ENCODE data around the gene ZNF282.

Gene ZNF282

DNA sequence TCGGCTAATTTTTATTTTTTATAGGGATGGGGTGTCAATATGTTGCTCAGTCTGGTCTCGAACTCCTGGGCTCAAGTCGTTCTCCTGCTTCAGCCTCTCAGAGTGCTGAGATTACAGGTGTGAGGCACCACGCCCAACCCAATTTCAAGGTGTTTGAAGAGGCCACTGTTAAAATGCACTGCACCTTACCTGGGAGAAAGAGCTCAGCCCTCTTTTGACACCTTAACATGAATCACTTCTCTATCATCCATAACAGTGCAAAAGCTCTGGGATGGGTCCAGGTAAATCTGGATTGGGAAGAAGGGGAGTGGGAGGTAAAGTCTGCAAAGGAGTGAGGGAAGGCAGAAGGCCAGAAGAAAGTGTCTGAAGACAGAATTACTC is 557 bp upstream of the ZNF282 start:
- no peak for DNase-seq

DNA sequence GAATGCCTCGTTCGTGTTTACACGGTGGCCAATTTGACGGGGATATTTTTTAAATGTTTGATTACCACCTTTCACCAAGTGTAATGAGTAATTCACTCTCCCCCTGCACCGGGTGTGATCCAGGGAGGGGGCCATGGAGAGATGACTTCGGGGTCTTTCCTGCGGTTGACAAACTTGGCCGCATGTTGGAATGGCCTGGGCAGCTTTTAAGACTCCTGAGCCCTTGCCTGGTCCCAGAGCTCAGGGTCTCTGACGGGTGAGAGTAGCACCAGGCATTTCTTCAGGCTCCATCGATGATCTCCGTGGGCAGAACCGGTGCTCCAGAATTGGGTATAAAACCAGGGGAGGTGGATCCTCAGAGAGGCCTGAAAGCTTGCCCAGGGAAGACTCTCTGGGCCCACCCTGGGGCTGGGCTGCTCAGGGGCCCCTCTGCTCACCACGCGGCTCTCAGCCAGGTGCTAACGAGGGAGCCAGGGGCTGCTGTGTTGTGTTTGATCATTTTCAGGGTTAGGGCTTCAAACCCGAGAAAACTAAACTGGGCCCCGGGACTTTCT is 882 bp downstream of the ZNF282 start:
- peak; percentile 24 for DNase-seq

GRCh38 chr7:149196705-149197171 is 1.4 kb downstream of the ZNF282 start:
- DNase-seq: no peak

GRCh38 chr7:149197675-149198074 is 2.3 kb downstream of the ZNF282 start:
- no peak for DNase-seq

DNA sequence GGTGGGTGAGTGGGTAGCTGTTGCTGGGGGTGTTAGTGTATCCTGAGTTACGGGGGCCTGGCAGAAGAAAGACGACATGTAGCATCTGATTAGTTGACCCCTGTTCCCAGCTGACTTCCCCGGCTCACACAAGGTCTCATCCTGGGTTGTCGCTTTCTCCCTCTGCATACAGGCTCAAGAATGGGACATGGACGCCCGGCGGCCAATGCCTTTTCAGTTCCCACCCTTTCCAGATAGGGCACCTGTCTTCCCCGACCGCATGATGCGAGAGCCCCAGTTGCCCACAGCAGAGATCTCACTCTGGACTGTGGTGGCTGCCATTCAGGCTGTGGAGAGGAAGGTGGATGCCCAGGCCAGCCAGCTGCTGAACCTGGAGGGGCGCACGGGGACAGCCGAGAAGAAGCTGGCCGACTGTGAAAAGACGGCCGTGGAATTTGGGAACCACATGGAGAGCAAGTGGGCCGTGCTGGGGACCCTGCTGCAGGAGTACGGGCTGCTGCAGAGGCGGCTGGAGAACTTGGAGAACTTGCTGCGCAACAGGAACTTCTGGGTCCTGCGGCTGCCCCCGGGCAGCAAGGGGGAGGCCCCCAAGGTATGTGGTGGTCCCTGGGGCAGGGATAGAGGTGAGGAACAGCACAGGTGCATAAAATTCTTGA is 2.9 kb downstream of the ZNF282 start:
- DNase-seq: no peak

DNA sequence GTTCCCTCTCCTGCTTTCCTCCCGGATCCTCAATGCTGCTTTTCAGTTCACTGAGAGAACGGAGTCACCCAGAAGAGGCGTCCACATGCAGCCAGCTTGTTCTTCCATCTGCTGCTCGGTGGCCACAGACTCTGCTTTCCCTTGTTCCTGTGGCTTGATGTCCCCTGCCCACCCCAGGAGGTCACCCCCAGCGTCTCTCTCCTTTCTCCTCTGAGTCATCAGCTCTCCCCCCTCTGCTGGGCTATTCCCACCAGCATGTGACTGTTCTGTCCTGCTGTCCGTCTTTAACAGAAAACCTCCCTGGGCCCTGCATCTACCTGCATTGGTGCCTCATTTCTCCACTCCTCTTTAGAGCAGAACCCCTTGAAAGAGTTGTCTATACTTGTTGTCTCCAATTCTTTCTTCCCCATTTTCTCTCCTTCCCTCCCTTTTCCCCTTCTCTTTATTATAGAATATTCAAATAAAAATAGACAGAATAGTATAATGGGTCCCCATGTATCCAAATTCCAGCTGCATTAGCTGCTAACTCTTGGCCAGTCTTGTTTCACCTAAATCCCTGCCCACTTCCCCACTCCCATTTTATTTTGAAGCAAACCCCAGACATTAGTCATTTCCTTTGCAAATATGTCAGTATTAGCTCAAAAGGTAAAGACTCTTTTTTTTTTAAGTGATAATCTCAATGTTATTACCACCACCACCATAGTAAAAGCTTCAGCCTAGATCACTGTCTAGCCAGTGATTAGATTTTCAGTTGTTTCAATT is 4.1 kb downstream of the ZNF282 start:
- DNase-seq: no peak

GRCh38 chr7:149202831-149203231 is 7.5 kb downstream of the ZNF282 start:
- DNase-seq: no peak

DNA sequence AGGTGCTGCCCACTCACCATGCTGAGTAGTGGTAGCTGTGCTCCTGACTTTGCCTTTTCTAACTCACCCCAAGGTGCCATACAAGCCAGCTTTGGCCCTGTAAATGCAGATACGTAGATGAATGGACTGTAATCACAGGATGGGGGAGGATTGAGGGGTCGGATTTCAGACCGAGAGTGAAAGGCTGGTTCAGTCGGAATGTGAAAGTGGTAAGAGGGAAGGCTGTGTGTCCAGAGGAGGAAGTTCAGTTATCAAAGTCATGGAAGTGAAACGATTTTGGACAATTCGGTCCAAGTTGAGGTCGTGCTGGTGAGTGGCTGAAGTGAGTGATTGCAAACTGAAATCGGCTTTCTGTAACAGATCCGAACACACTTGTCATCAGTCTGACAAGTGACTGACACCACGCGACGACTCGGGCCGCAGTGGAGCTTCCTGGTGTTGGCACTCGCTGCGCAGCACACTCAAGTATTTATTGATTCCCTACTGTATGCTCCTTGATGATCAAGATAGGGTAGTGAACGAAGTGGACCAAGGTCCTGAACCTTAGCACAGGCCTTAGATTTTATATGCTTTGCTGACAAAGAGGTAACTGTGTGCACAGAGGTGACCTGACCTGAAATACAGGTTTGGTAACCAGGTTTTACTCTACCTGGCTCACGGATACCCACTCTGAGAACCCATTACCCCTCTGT is 10.5 kb downstream of the ZNF282 start:
- no peak for DNase-seq

DNA sequence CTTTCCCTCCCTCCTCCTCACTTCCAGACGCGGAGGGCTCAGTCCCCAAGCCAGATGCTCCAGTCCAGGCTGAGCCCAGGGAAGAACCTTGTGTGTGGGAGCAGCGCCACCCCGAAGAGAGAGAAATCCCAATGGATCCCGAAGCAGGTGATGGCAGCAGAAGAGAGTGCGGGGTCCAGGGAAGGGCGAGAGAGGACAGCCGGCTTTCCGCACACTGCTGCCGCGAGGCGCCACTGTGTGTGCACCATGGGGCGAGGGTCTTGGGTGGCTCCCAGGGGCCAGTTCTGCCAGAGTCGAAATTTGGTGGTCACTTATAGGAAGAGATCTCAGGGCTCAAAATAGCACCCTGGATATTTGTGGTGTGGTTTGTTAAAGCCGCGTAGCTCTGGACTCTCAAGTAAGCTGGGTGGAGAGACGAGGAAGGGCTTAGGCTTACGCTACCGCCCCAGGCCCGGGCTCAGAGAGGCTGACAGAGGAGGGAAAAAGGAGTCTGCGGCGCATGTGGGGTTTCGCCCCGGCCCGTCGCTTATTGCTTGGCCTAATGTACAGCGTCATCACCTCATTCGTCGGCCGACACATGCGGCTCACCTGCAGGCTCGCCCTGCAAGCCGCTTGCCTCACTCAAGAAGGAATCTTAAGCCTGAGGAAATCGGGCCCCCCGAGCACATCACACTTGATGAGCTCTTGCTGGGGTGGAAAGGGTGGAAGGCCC is 12.1 kb downstream of the ZNF282 start:
- no peak for DNase-seq

GRCh38 chr7:149209518-149210269 is 14.3 kb downstream of the ZNF282 start:
- DNase-seq: peak; percentile 9

DNA sequence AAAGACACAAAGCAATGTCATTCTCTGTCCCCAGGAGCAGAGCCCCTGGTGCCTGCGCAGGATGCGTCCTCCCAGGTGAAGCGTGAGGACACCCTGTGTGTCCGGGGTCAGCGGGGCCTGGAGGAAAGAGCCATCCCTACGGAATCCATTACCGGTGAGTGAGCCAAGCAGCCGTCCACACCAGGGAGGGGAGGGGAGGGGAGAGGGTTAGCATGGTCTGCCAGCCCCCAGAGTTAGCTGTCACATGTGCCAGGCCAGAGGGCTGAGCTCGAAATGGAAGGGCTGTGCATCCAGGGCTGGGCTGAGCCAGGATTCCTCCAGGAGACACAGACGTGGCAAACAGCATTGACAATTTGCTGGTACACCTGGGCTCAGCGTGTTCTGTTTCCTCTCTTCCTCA is 15.2 kb downstream of the ZNF282 start:
- DNase-seq: no peak

GRCh38 chr7:149214020-149214720 is 18.8 kb downstream of the ZNF282 start:
- no peak for DNase-seq

- no peak for DNase-seq
Measured at GRCh38 chr7:149216402-149216801, 21.1 kb downstream of the ZNF282 start.

GRCh38 chr7:149217570-149217969 is 22.2 kb downstream of the ZNF282 start:
- no peak for DNase-seq

GRCh38 chr7:149218469-149219420 is 23.4 kb downstream of the ZNF282 start:
- no peak for DNase-seq

- no peak for DNase-seq
Measured at GRCh38 chr7:149220534-149220933, 25.2 kb downstream of the ZNF282 start.

GRCh38 chr7:149223176-149223575 is 27.8 kb downstream of the ZNF282 start:
- no peak for DNase-seq

- no peak for DNase-seq
Measured at GRCh38 chr7:149223761-149224160, 28.4 kb downstream of the ZNF282 start.

DNA sequence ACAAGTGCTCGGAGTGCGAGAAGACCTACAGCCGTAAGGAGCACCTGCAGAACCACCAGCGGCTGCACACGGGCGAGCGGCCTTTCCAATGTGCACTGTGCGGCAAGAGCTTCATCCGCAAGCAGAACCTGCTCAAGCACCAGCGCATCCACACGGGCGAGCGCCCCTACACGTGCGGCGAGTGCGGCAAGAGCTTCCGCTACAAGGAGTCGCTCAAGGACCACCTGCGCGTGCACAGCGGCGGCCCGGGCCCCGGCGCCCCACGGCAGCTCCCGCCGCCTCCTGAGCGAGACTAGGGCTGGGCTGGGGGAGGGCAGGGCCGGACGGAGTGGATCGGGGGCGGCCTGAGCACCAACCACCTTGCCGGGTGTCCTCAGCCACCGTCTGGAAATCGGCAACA is 29.0 kb downstream of the ZNF282 start:
- no peak for DNase-seq

DNA sequence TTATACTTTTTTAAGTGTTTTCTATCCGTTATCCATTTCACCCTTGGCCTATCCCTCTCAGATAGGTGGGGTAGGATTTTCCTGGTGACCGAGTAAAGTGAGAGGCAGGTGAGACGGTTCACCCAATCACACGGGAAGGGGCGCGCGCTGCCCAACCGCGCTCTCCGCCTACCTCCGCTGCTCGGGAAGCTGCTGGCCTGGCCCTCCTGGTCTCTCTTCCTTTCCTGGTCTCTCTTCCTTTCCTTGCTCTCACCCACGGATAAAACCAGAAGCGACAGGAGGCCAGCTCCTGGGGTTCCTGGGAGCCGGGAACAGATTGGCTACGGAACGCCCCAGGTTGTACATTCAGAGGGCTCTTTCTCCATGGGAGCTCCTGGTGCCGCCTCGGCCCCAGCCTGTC is 29.8 kb downstream of the ZNF282 start:
- DNase-seq: no peak
